ENCODE results near the gene MS4A13.

DNA sequence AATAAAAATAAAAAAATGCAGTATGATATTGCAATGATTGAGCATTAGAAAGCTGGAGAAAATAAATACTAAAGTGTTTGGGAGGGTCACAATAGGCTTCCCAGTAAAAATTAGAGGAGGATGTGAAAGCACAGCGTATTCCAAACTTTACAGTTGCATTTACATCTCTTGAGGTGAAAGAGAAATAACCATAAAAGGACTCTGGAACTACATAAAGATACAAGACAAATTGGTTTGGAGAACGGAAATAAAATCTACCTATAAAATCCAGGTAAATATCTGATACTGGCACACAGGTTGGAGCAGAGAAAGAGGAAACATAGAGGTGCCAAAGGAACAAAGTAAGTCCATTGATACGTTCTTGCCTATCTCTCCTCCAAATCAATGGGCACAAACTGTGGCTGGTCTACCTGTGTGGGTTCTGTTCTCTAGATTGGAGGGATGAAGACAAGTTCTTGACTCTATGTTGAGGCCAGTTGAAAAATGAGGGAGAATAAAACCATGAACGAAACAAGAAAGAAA lies 22.6 kb upstream of the MS4A13 start, which contains the start of gene MS4A12:
- TF ChIP-seq POLR2AphosphoS5 (IDR thresholded peaks at IDR 0.05; ENCODE audit: low read depth, low read length) = no peak
- TF ChIP-seq TAF1 (IDR thresholded peaks at IDR 0.05; ENCODE audit: borderline replicate concordance, low read depth, low read length) = no peak
- no peak for TF ChIP-seq POLR2A (IDR thresholded peaks at IDR 0.05; ENCODE audit: low read depth, low read length)
